Pancreas (tissue), 10 donors: ENCODE results near the gene SPEG. TPM values are rescaled to one million over a fixed set of nuclear protein-coding genes. Genes with fewer than 3 reads are reported as not detected.

ENCODE experiments used
- ATAC-seq, 4 donors: fragments of 200-7000 bp; cut with Tn5 transposase; one replicate each; pipeline versions ENCODE4 v1.8.0 to v1.9.1; 2020; ENCODE audit warnings: mild to moderate bottlenecking in 4 of 4, moderate library complexity in 4 of 4
- DNase-seq, 6 donors: peaks; one replicate each; pipeline ENCODE4 v3.0.0-alpha.2; 2020
- FAIRE-seq: peaks from 2 replicates; lab custom pipeline; 2012; peaks lifted over from hg19 to GRCh38; lab: Jason Lieb, UNC
- H3K27ac ChIP-seq, 4 donors: fragments of 200-600 bp; sonication (generic); 1 replicate in 3 of 4; 2 replicates in 1 of 4; pipeline versions ENCODE4 v1.5.0 to v1.8.0; 2020
- H3K27me3 ChIP-seq, 4 donors: fragments of 200-600 bp; one replicate each; pipeline ENCODE4 v1.8.0; 2021
- H3K36me3 ChIP-seq, 3 donors: fragments of 200-600 bp; sonication (generic) in 1 of 3; one replicate each; pipeline versions ENCODE4 v1.5.0 to v1.8.0; 2020 to 2021
- H3K4me1 ChIP-seq, 3 donors: fragments of 200-600 bp; one replicate each; pipeline ENCODE4 v1.8.0; 2021
- H3K4me3 ChIP-seq, 4 donors: fragments of 200-600 bp; sonication (generic) in 2 of 4; one replicate each; pipeline versions ENCODE4 v1.5.0 to v1.8.0; 2020 to 2021
- H3K9me3 ChIP-seq, 4 donors: fragments of 200-600 bp; one replicate each; pipeline ENCODE4 v1.8.0; 2021
- CTCF ChIP-seq, 4 donors: fragments of 200-600 bp; sonication (generic) in 3 of 4; IDR thresholded peaks; one replicate each; pipeline versions ENCODE4 v1.5.0 to v1.8.0; 2021; ENCODE audit warnings: antibody characterized with exemption in 4 of 4
- WGBS, 2 donors: extraction: QIAGEN DNeasy Blood & Tissue Kit; methylation state at CpG; one replicate each; pipeline ENCODE4 v1.1.7; 2013; 5-methylcytosine and 5-hydroxymethylcytosine counted together
- intact Hi-C, 3 donors: fragments of 100-400 bp; cut with DNase I; formaldehyde crosslinking; loops; one replicate each; pipeline versions ENCODE4 v1.11.1 to v1.14.2; 2022
- polyA plus RNA-seq, 2 donors: library from polyadenylated mRNA; stranded (reverse); fragments of 200-250 nt; gene quantifications; one replicate each; pipeline ENCODE4 v1.2.3, GENCODE V29; 2013
- total RNA-seq, 6 donors: library from RNA; stranded (reverse); fragmentation: NEBNext Ultra II Directional in 4 of 6; extraction: Animal tissue kit (Norgen Biotek cat#: 25700) in 4 of 6; gene quantifications; one replicate each; pipeline versions ENCODE4 v1.2.1 to v1.2.4, GENCODE V29; 2021 to 2023
- donor health status: healthy with polysubstance abuse.
- donor health status: DM: no; HTN: no; CAD: no; lungs with moderate emphysema.
- donor health status: DM: no; HTN: no; CAD: no.
- donor health status: control.
- donor health status: control.
- donor health status: Bipolar disorder and iron deficiency.
- donor health status: DM: yes; HTN: yes; CAD: no.
- donor health status: DM: no; HTN: no; CAD: no.
- donor health status: DM: no; HTN: no; CAD: no.
- donor health status: DM: yes; HTN: yes; CAD: no.

SPEG gene
- total and polyA plus RNA-seq, 8 donors = 2.6 to 33.3 (median 4.2) TPM

GRCh38 chr2:219410390-219410789, 24.3 kb upstream of the SPEG start:
- FAIRE-seq (no peak), DNase-seq (no peak), ATAC-seq (no peak)
- no peaks in the 10 kb centered on the region for H3K4me1 ChIP-seq
- H3K27ac ChIP-seq = no peak overlapping the region
- WGBS, 2 donors = 81 to 87% methylated on average over 8 of the region's 8 CpGs
- no peak for TF ChIP-seq CTCF (IDR thresholded peaks at IDR 0.05)
- intact Hi-C loops = no loop called here
- H3K9me3 ChIP-seq = no peaks in the 10 kb centered on the region
- no peak overlapping the region for H3K4me3 ChIP-seq
- H3K27me3 ChIP-seq = peaks cover 0 to 3% (median 0%) of the 10 kb centered on the region in 4 donors
- H3K36me3 ChIP-seq = no peaks in the 10 kb centered on the region

GRCh38 chr2:219414857-219415256, 19.8 kb upstream of the SPEG start:
- H3K27ac ChIP-seq = no peak overlapping the region
- no peak for TF ChIP-seq CTCF (IDR thresholded peaks at IDR 0.05)
- intact Hi-C loops = no loop called here
- H3K4me1 ChIP-seq = no peaks in the 10 kb centered on the region
- 66 to 73% methylated on average over 4 of the region's 4 CpGs for WGBS, 2 donors
- H3K27me3 ChIP-seq = peaks cover 0 to 13% (median 3%) of the 10 kb centered on the region in 4 donors
- no peak overlapping the region for H3K4me3 ChIP-seq
- DNase-seq = no peak
- no peak for FAIRE-seq
- no peaks in the 10 kb centered on the region for H3K9me3 ChIP-seq
- ATAC-seq = no peak
- H3K36me3 ChIP-seq = no peaks in the 10 kb centered on the region

- DNase-seq (no peak), ATAC-seq (no peak), FAIRE-seq (no peak)
- Histone ChIP-seq H3K9me3 (no peaks in the 10 kb centered on the region), H3K4me1 (no peaks in the 10 kb centered on the region), H3K4me3 (no peak overlapping the region), H3K27me3 (peaks cover 0 to 13% (median 3%) of the 10 kb centered on the region in 4 donors), H3K36me3 (no peaks in the 10 kb centered on the region), H3K27ac (no peak overlapping the region)
- TF ChIP-seq CTCF (IDR thresholded peaks at IDR 0.05) = no peak
- 49 to 54% methylated on average over 5 of the region's 5 CpGs for WGBS, 2 donors
- intact Hi-C loops = no loop called here
These were observed 18.9 kb upstream of the SPEG start for GRCh38 chr2:219415580-219416234.

GRCh38 chr2:219416235-219416602, 18.4 kb upstream of the SPEG start:
- TF ChIP-seq CTCF (IDR thresholded peaks at IDR 0.05) = no peak
- WGBS, 2 donors = 48 to 74% methylated on average over 3 of the region's 3 CpGs
- ATAC-seq (no peak), FAIRE-seq (no peak), DNase-seq (no peak)
- Histone ChIP-seq H3K36me3 (no peaks in the 10 kb centered on the region), H3K27me3 (peaks cover 0 to 13% (median 3%) of the 10 kb centered on the region in 4 donors), H3K4me1 (no peaks in the 10 kb centered on the region), H3K4me3 (no peak overlapping the region), H3K9me3 (no peaks in the 10 kb centered on the region), H3K27ac (no peak overlapping the region)
- intact Hi-C loops = no loop called here

GRCh38 chr2:219416938-219417337, 17.7 kb upstream of the SPEG start:
- FAIRE-seq (no peak), DNase-seq (no peak), ATAC-seq (no peak)
- 73 to 77% methylated on average over 4 of the region's 4 CpGs for WGBS, 2 donors
- Histone ChIP-seq H3K36me3 (no peaks in the 10 kb centered on the region), H3K9me3 (no peaks in the 10 kb centered on the region), H3K4me1 (no peaks in the 10 kb centered on the region), H3K4me3 (no peak overlapping the region), H3K27ac (no peak overlapping the region), H3K27me3 (peaks cover 0 to 13% (median 3%) of the 10 kb centered on the region in 4 donors)
- TF ChIP-seq CTCF (IDR thresholded peaks at IDR 0.05) = no peak
- intact Hi-C loops = no loop called here
